Spinal cord (tissue), 10 donors: ENCODE data around the gene ZFHX2. TPM values are rescaled to one million over a fixed set of nuclear protein-coding genes. Genes with fewer than 3 reads are reported as not detected.
A peak's percentile ranks its signal among the peaks of the same experiment; 100 is the strongest.

Experiments used
- DNase-seq, 6 donors: peaks; one replicate each; pipeline versions ENCODE4 v3.0.0 to v3.0.0-alpha.2; 2013 to 2015; ENCODE audit warnings: low spot score in 6 of 6, low read depth in 4 of 6
- H3K27ac ChIP-seq: one replicate; pipeline ENCODE4 v1.5.1; 2013; ENCODE audit warnings: low read depth, low read length, control low read depth
- H3K27me3 ChIP-seq: one replicate; pipeline ENCODE4 v1.6.1; 2013; ENCODE audit warnings: low read length; ENCODE audit not compliant: control insufficient read depth, insufficient read depth
- H3K36me3 ChIP-seq: one replicate; pipeline ENCODE4 v1.6.1; 2013; ENCODE audit warnings: low read length; ENCODE audit not compliant: control insufficient read depth, insufficient read depth
- H3K4me1 ChIP-seq: one replicate; pipeline ENCODE4 v1.6.1; 2013; ENCODE audit warnings: low read length; ENCODE audit not compliant: control insufficient read depth, insufficient read depth
- H3K4me3 ChIP-seq: one replicate; pipeline ENCODE4 v1.5.1; 2013; ENCODE audit warnings: low read depth, low read length, control low read depth
- H3K9me3 ChIP-seq: one replicate; pipeline ENCODE4 v1.6.1; 2013; ENCODE audit warnings: low read length; ENCODE audit not compliant: control insufficient read depth, insufficient read depth
- WGBS: methylation state at CpG from one replicate; pipeline ENCODE4 v1.1.5; 2013; ENCODE audit warnings: missing lambda C conversion rate; ENCODE audit not compliant: insufficient coverage; 5-methylcytosine and 5-hydroxymethylcytosine counted together
- polyA plus RNA-seq, 2 donors: library from polyadenylated mRNA; unstranded; fragments of 120-200 nt; gene quantifications; one replicate each; pipeline ENCODE4 v1.2.1, GENCODE V29; 2013; ENCODE audit not compliant: insufficient read length in 2 of 2
- total RNA-seq, 2 donors: library from RNA; depleted of rRNA in 1 of 2; stranded (reverse); fragments of 120-200 nt in 1 of 2; fragments of >200 nt in 1 of 2; gene quantifications; one replicate each; pipeline versions ENCODE4 v1.2.3 to v1.2.4, GENCODE V29; 2013 to 2014
- donor health status: healthy.

The ZFHX2 gene
- total and polyA plus RNA-seq, 4 donors: 1.8 to 31.3 (median 14.3) TPM

DNA sequence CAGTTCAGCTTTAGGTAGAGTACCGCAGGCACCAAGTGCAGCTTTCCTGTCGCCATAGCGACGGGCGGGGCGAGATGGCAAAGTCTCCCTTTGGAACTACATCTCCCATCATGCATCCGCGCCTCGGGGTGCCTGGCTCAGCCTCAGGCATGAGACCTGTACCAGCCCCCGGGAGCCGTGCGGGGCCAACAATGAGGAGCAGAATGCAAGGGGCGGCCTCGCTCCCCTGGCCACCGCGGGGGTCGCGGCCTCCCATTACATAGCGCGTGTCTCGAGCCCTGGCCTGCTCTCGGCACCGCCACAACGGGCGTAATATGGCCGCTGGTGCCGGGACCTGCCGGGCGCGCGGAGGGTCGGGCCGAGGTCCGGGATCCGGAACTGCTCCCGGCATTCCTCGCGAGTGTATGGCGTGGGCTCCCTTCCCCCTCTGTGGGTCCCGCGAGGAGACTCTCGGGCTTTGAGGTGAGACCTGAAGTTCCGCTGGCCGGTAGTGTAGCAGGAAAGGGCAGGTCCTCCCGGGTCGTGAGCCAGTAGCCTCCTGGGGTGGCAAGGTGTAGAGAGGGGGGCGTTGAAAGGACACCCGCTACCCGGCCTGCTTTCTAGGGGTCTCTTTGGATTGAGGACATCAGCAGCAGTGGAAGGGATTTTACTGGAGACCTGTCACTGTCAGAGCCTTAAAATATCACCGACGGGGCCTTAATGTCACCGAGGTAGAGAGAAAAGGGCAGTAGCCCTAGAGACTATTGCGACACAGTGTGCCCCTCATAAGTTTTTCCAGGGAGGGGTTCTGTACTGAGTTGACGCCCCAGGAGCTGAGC lies 4.5 kb upstream of the ZFHX2 start, which contains the start of gene THTPA:
THTPA (plus strand) TSS at position 390 of the 818 bp plus-strand sequence. CDS start 487 bp downstream, outside the sequence.
- peak within 1 kb of the TSS; percentile 92 for H3K4me3 ChIP-seq
- peak within 1 kb of the TSS; percentile 95 for H3K27ac ChIP-seq
- H3K9me3 ChIP-seq: no peaks in the 10 kb centered on the region
- peaks cover 35% of the 10 kb centered on the region for H3K4me1 ChIP-seq
- peaks cover 18% of the 10 kb centered on the region for H3K36me3 ChIP-seq
- peak in 5 of 6 donors; percentile 85 to 98 (median 92) for DNase-seq
- WGBS: 1% methylated on average over 54 of the region's 54 CpGs
- H3K27me3 ChIP-seq: no peaks in the 10 kb centered on the region

DNA sequence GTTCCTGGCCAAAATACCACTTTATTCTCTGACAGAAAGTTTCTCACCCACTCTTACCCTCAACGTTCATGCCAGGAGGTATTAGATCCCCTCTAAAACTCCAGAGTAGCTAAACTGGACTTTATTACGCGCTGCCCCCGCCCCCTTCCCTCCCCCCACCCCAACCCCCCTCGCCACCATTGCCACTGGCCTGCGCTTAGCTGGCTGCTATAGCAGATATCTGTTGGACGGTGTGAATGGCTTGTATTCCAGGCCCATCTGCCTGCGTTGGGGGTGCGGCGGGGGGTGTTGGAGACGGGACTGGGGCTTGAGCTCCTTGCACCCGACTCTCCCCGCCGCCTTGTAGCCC lies 3.9 kb upstream of the ZFHX2 start:
- Histone ChIP-seq H3K36me3 (peaks cover 18% of the 10 kb centered on the region), H3K4me1 (peaks cover 39% of the 10 kb centered on the region), H3K27ac (peak overlapping the region; percentile 95), H3K27me3 (no peaks in the 10 kb centered on the region), H3K4me3 (peak overlapping the region; percentile 92), H3K9me3 (no peaks in the 10 kb centered on the region)
- 0% methylated on average over 8 of the region's 14 CpGs for WGBS
- no peak for DNase-seq

DNA sequence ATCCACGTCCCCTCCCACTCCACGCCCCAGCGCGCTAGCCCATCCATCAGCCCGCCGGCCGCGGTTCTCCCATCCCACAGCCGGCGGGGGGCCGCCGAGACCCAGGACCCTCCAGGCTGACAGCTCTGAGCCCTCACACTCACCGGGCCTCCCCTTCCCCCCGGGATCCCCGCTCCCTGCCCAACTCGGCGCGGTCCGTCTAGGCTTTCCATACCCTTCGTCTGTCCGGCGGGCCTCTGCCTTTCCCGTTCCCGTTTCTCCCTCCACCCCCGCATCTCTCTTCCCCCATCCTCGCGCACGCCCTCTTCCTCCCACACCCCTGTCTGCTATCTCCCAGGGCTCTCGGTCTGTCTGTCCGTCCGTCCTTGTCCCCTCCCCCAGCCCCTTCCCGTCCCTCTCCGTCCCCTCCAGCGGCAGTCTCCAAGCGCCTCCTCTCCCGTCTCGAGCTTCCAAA lies 726 bp downstream of the ZFHX2 start:
- H3K27me3 ChIP-seq: no peaks in the 10 kb centered on the region
- 0% methylated on average over 30 of the region's 37 CpGs for WGBS
- peak in 1 of 6 donors; percentile 48 for DNase-seq
- H3K4me3 ChIP-seq: peak overlapping the region; percentile 81
- H3K27ac ChIP-seq: peak overlapping the region; percentile 78
- H3K36me3 ChIP-seq: peaks cover 4% of the 10 kb centered on the region
- peaks cover 47% of the 10 kb centered on the region for H3K4me1 ChIP-seq
- no peaks in the 10 kb centered on the region for H3K9me3 ChIP-seq

DNA sequence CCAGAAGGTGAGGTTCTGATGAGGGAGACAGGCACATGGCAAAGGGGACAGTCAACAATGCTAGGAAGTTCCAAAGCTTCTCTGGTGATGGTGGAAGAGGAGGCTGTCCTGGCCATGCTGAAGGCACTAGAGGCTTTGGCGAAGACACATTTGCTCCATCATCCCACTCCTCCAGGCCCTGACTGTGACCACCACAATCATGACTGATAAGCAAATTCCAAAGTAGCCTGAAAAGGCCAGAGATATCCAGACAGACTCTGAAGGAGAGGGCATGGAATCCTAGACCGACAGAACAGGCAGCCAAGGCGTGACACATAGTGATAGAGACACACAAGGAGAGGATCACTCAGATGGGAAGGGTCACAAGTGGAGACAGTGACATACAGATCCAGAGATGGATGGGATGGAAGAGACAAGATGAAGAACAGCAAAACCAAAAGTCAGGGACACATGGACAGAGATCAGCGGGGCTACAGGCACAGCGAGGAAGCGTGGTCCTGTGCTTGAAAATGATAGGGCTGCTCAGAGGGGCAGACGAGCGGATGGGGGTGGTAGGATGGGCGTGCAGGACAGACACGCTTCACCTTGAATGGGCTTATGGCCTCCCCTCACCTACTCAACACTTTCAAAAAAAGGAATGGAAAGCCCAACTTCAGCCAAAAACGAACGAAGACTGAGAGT lies 1.3 kb downstream of the ZFHX2 start:
- WGBS: 16% methylated on average over 8 of the region's 12 CpGs
- Histone ChIP-seq H3K4me1 (peaks cover 48% of the 10 kb centered on the region), H3K4me3 (peak overlapping the region; percentile 81), H3K9me3 (no peaks in the 10 kb centered on the region), H3K36me3 (peaks cover 4% of the 10 kb centered on the region), H3K27ac (peak overlapping the region; percentile 68), H3K27me3 (no peaks in the 10 kb centered on the region)
- peak in 2 of 6 donors; percentile 49 to 69 for DNase-seq

DNA sequence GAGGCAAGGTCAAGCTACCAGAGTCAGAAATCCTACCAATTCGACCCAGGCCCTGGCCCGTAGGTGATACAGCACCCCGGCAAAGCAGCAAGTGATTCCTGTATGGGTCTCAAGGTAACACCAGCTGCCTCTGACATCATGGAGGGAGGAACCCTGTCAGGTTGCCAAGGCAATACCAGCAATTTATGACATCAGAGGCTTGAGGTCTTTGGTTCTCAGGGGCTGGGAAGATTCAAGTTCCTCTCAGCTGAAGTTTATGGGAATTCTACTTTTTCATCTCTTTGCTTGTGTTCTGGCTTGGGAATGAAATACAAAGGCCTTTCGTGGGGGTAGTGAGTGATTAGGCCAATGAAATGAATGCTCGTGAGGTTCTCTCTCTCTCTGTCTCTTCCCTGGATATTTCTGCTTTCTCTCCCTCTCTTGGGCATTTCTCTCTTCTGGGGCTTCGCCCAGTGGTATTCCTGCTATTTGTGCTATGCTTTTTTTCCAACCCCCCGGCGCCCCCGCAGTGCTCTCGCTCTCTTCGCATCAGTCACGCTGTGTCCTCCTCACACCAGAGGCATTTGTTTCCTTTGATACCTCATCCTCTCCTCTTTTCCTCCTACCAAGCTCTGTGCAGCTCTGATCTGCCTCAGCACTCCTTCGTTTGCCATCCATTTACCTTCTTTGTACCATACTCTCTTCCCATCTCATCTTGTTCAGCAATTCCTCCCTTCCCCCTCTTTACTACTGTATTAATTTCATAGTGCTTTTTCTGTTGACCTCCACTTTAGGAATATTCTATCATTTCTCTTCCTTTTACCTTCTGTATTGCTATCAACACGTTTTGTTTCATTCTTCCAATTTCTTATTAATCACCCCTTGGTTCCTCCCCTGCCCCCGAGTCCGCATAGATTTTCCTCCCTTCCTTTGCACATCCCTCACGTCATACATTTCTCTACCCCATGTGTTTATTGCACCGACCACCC lies 2.9 kb downstream of the ZFHX2 start:
- Histone ChIP-seq H3K4me1 (peaks cover 54% of the 10 kb centered on the region), H3K36me3 (peaks cover 7% of the 10 kb centered on the region), H3K4me3 (no peak overlapping the region), H3K27me3 (no peaks in the 10 kb centered on the region), H3K9me3 (no peaks in the 10 kb centered on the region), H3K27ac (peak overlapping the region; percentile 57)
- peak in 2 of 6 donors; percentile 44 to 78 for DNase-seq
- WGBS: 31% methylated on average over 17 of the region's 18 CpGs

DNA sequence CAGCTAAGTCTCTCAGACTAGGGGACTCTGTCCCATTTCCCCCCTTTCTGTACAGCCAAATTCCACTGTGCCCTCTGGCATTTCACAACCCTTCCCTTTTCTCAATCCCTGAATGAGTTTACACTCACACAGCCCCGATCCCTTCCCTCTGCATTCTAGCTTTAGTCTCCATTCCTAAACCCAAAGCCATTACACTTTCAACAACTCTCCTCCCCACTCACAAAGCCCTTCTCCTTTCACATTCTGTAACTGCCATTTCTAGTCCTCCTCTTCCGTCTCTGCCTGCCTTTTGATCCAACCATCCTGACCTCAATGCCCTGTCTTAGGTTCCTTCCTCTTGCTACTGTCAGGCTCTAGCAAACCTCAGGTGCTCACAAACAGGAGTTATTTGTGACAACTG lies 3.6 kb downstream of the ZFHX2 start:
- Histone ChIP-seq H3K9me3 (no peaks in the 10 kb centered on the region), H3K27ac (peak overlapping the region; percentile 47), H3K36me3 (peaks cover 11% of the 10 kb centered on the region), H3K4me3 (no peak overlapping the region), H3K27me3 (no peaks in the 10 kb centered on the region), H3K4me1 (peaks cover 54% of the 10 kb centered on the region)
- 53% methylated on average over 2 of the region's 2 CpGs for WGBS
- no peak for DNase-seq

DNA sequence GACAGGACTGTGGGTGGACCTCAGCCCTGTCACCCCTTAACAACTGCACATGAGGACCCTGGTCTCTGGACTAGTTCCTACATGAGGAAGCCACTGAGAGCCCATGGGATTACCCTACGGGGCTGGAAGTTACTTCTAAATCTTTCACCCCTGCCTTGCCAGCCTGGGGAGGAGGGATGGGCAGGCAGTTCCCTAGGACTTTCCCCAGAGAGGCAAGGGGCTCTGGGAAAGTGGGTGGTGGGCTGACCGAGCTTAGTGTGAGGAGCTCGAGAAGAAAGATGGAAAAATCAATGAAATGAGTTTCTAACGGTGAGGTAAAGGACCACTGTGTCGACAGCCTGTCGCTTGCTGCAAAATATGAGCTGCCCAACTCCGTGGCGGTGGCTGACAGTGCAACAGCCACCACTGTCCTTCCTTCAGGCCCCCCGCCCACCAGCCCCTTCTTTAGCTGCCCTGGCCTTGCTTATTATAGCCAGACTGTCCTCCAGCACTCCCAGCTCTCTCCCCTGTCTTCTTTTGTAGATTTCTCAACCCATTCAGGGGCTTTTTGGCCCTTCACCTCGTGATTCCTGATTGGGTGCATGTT lies 5.0 kb downstream of the ZFHX2 start:
- Histone ChIP-seq H3K27ac (no peak overlapping the region), H3K4me1 (peaks cover 45% of the 10 kb centered on the region), H3K4me3 (no peak overlapping the region), H3K27me3 (no peaks in the 10 kb centered on the region), H3K9me3 (no peaks in the 10 kb centered on the region), H3K36me3 (peaks cover 23% of the 10 kb centered on the region)
- no peak for DNase-seq
- 80% methylated on average over 8 of the region's 10 CpGs for WGBS

DNA sequence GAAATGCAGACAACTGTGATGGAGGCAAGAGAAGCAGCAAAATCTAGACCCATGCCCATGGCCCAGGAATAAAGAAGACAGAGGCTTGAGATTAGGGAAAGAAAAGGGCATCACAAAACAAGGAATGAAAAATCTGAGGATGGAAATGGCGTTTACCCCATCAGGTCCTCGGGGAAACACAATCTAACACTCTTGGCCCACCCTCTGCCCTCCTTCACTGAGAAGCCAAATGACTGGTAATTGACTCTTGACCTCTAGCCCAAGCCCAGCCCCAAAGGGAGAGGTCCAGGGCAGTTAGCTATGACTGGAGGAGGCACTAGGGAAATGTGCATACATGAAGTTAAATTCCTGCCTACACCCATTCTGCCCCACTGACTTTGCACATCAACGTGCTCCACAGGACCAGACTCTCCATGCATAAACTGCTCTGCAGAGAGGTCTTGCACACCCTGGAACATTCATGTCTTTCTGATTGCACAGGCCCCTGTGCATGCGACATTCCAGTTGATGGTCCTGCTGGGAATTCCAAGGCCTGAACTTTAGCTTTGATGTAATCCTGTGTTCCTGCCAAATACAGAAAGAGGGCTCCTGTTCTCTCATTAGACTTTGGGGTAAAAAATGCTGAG lies 5.7 kb downstream of the ZFHX2 start:
- H3K4me3 ChIP-seq: no peak overlapping the region
- peaks cover 43% of the 10 kb centered on the region for H3K4me1 ChIP-seq
- no peak overlapping the region for H3K27ac ChIP-seq
- no peaks in the 10 kb centered on the region for H3K9me3 ChIP-seq
- 63% methylated on average over 2 of the region's 4 CpGs for WGBS
- peaks cover 23% of the 10 kb centered on the region for H3K36me3 ChIP-seq
- no peak for DNase-seq
- no peaks in the 10 kb centered on the region for H3K27me3 ChIP-seq
